Measurements from ENCODE around the gene TTLL3.

Gene TTLL3

DNA sequence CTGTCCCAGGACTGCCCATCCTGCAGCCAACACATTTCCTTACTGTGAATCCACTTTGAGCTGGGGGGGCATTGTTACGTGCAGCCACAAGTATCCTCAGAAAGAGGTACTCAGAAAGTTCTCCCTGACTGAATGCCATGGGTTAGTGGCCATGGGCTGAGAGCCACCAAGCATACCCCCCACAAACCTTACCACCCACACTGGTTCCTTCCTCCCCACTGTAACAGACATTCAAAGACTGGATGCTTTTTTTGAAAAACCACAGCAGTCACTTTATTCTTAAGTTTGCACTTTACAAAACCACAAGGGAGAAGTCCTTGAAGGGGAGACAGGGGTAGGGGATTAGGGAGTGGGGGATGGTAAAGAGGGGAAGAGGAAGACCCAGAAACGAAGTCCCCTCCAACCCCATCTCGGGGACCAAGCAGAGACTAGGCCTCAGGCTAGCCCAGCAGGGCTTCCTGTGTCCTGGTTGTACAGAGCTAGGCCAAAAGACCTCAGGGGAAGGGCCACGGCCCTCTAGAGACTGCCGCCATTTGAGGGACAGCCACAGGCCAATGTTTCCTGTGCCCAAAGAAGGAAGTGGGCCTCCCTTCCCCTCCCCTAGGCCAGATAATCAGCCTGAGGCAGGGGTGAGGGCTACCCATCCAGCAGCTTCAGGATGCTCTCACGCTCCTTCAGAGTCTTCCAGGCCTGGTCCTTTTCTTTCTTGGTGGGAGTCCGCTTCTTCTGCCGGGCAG is 30.2 kb upstream of the TTLL3 start:
- DNase-seq (ENCODE audit: low read depth, low spot score), result no peak
- no peak overlapping the region for H3K27ac ChIP-seq

DNA sequence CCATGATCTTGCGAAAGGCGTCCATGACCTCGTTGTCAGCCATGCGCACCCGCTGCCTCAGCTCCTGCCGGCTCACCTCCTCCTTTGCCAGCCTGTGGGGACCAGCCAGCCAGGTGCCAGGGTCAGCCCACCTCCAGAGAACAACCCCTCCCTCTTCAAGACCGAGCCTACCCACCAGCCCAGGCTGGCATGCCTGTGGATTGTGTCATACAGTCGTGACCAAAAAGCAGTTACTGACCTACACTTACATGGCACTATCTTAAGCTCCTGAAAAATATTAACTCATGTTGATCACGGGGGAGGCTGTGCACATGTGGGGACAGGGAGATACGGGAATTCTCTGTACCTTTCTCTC is 29.6 kb upstream of the TTLL3 start:
- DNase-seq (ENCODE audit: low read depth, low spot score), result no peak
- H3K27ac ChIP-seq, result no peak overlapping the region

DNA sequence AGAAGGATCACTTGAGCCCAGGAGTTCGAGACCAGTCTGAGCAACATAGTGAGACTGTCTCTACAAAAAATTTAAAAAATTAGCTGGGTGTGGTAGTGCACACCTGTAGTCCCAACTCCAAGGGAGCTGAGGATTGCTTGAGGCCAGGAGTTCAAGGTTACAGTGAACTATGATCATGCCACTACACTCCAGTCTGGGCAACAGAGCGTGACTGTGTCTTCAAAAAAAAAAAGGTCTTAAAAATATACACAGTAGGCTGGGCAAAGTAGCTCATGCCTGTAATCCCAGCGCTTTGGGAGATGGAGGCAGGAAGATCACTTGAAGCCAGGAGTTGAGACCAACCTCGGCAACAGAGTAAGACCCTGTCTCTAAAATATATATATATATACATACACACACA is 29.2 kb upstream of the TTLL3 start:
- H3K27ac ChIP-seq, result no peak overlapping the region
- DNase-seq (ENCODE audit: low read depth, low spot score), result no peak

DNA sequence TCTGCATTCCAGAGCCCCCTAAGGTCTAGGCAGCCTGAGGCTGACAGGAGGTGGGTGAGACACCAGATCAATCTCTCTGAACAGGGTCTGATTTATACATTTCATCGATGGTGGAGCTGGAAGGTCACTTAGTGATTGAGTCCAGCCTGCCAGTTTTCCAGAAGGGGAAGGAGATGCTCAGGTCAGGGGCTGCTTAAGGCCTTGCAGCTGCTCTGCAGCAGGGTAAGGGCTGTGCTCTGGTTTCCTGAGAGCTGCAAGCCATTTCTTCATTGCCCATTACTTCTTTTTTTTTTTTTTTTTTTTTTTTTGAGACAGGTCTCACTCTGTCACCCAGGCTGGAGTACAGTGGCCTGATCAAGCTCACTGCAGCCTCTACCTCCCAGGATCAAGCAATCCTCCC is 28.5 kb upstream of the TTLL3 start:
- DNase-seq (ENCODE audit: low read depth, low spot score), result no peak
- peak overlapping the region; percentile 60 for H3K27ac ChIP-seq

DNA sequence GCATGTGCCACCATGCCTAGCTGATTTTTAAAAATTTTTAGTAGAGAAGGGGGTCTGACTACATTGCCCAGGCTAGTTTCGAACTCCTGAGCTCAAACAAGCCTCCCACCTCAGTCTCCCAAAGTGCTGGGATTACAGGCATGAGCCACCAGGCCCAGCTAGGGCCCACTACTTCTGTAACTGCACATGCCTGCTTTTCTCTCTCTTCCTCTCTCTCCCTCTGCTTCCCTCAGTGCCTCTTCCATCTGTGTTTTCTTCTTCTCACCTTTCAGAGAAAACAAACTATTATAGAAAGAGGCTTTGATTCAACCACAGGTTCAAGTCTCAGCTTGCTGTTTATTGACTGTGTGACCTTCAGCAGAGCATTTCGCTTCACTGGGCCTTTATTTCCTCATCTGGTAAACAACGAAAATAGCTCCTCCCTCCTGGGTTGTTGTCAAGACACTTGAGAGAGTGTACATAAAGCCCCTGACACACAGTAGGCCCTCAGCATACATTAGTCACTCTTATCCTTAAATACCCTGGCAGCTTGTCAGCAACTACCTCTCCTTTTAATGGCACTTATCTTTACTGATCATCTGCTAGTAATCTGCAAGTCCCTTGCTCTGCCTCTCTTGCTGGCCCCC is 28.0 kb upstream of the TTLL3 start:
- H3K27ac ChIP-seq, result peak overlapping the region; percentile 60
- no peak for DNase-seq (ENCODE audit: low read depth, low spot score)

DNA sequence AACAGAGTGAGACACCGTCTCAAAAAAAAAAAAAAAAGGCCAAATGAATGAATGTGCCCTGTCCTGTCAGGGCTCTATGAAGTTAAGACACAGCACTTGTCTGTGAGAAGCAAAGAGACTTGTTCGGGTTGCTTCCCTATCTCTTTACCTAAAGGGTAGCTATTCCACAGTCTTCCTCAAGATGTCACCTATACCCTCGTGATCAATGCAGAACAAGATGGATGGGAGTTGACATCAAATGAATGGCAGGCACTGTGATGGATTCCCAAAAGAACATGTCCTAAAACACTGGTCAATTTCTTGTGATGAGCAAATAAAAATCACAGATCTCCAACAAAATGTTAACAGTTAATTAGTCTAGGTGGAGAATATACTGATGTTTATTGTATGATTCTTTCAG is 27.3 kb upstream of the TTLL3 start:
- peak overlapping the region; percentile 60 for H3K27ac ChIP-seq
- DNase-seq (ENCODE audit: low read depth, low spot score), result no peak

DNA sequence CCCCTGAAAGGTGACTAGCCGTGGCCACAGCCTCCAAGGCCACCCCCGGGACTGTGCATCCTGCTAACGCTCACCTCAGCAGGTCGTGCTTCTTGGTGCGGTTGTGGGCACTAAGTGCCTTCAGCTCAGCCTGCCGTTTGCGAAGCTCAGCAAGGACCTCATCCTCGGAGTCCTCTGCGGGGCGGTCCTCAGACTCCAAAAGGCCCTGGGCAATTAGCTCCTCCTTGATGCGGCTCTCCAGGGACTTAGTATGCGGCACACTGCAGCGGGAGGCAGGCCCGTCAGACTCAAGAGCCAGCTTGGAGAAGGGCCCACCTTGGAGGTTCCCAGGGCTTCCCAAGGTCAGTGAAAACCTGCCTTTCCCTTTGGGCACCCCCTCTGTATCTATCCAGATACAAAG is 26.1 kb upstream of the TTLL3 start:
- DNase-seq (ENCODE audit: low read depth, low spot score), result no peak
- peak overlapping the region; percentile 60 for H3K27ac ChIP-seq

DNA sequence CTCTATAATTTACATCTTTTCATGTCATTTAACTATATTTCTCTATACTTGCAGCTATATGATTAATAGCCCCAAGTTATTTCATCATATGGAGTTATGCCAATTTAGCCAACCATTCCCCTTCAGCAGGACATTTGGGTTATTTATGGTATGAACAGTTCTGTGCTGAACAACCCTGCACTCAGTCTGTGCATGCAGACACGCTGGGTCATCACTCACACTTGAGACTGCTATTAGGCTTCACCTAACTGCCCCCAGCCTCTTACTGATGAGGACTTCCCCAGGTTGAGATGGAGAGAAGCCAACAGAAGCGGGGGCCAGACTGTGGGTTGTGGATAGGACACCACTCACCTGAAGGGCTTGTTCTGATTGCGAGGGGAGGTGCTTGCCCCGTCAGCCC is 25.1 kb upstream of the TTLL3 start:
- no peak for DNase-seq (ENCODE audit: low read depth, low spot score)
- H3K27ac ChIP-seq, result peak overlapping the region; percentile 24

DNA sequence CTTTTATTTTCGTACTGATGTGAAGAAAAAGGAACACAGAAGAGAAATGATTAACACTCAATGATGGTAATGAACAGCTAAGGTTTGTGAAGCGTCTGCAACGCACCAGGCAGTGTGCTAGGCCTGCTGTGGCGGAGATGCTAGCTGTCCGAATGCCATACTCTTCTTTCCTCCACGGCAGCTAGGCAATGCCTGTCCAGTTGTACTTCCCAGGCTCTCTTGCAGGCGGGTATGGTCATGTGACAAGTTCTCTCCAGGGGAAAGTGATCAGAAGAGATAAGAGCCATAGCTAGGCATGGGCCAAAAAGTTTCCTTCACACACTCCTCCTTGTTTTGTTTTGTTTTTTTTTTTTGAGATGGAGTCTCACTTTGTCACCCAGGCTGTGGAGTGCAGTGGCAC is 24.5 kb upstream of the TTLL3 start:
- no peak for DNase-seq (ENCODE audit: low read depth, low spot score)
- peak overlapping the region; percentile 24 for H3K27ac ChIP-seq

DNA sequence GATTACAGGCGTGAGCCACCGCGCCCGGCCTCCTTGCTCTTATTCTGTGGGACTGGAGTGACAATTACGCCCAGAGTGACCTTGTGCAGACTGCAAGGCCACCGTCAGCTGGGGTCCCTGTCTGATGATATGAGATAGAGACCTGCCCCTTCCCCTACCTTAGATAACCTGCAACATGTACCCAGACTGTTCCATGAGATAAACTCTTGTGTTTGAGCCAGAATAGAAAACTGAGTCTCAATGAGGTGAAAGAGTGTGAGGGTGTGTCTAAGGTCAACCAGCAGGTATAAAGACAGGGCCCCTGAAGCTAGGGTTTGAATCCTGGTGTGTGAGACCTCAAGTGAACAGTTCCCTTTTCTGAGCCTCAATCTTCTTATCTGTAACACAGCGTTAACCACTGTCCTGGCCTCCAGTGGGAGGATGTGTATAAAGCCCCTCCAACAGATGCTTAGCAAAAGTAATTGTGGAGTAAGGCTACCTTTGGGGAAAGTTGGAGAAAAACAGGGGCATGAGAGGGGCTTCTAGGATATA is 23.8 kb upstream of the TTLL3 start:
- H3K27ac ChIP-seq, result no peak overlapping the region
- no peak for DNase-seq (ENCODE audit: low read depth, low spot score)

DNA sequence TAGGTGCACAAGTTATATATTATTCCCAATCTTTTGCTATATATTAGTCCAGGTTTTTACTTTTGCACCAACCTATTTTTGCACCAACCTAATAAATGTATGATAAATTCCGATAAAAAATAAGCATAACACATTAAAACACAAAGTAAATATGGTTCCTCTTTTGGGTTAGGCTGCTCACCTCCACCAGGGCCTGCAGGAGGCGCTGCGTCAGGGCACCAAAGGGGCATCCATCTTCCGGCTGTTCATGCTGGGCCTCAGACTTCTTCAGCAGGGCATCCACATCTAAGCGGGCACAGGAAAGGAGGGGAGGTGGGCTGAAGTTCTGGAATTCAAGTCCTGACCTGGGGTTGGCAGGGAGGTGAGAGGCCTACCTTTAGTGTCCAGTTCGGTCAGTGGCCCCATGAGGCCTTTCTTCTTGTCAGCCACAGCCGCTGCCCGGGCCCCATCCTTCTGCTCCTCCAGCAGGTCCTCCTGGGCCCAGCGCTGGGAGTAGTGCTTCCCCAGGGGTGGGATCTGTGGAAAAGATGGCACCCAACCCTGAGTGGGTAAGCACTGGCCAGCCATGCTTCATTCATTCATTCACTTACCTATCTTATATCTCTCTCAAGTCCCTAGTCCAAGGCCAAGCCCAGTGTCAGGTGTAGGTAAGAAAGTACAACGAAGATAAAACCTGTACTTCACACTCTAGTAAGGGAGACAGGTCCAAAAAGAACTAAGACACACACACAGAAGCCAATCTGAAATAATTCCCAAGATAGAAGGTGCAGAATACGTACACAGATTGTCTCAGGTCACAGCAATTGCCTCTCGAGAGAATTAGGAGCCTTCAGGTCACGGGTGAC is 23.0 kb upstream of the TTLL3 start:
- H3K27ac ChIP-seq, result no peak overlapping the region
- DNase-seq (ENCODE audit: low read depth, low spot score), result no peak

DNA sequence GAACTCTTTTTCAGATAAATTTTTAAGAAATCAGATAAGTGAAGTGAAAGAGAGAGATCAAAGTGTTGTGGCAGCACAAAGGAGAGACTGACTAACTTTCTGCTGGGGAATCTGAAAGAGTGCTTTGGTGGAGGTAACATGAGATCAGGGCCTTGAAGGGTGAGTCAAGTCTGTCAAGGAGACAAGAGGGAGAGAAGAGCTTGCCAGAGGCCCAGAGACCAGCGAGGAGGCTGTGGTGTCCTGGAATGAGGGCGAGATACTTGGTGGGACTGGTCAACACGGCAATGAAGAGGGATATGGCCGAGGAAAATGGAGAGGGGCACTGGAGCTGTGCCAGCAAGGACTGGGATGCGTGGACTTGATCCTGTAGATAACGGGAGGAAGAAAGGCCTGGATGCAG is 22.3 kb upstream of the TTLL3 start:
- no peak for DNase-seq (ENCODE audit: low read depth, low spot score)
- no peak overlapping the region for H3K27ac ChIP-seq

DNA sequence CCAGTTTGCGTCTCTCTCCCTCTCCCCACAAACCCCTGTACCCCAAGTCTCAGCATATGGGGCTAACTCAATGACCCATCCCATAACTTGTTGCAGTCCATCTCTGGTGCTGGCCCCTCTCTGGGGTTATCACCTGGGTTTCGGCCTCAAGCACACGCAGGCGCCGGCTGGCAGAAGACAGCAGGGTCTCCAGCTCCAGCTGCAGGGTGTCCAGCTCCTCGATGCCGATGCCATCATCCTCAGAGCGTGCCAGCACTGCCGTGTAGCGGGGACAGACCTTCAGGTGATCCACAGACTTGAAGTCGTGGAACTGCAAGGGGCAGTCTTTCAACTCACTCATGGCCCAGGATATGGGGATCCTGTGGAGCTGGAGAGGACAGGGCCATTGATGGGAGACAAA is 18.9 kb upstream of the TTLL3 start:
- H3K27ac ChIP-seq, result peak overlapping the region; percentile 86
- DNase-seq (ENCODE audit: low read depth, low spot score), result no peak

DNA sequence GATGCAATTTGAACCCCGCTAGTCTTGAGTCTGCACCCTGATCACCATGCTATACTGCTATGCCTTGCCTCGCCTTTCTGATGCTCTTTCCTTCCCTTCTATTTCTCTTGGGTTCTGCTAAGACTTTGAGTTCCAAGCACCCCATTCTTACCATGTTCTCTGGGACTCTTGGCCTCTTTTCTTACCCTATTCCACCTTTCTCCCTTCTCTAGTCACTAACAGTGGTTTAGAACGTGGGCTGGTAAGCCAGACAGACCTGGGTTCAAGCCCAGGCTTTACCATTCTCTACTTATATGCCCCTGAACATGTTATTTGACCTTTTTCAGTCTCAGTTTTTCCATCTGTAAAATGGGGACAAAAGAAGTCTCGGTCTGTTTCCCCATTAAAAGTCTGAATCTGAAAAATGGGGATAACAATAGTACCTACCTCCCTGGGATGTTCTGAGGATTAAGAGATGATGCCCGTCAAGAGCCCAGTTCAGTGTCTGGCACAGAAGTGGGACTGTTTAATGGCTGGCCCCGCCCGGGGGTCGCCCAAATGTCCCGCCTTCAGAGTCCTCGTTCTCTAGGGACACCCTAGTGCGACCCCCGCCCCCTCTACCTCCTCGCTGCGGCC is 18.2 kb upstream of the TTLL3 start:
- no peak for DNase-seq (ENCODE audit: low read depth, low spot score)
- H3K27ac ChIP-seq, result peak overlapping the region; percentile 86

DNA sequence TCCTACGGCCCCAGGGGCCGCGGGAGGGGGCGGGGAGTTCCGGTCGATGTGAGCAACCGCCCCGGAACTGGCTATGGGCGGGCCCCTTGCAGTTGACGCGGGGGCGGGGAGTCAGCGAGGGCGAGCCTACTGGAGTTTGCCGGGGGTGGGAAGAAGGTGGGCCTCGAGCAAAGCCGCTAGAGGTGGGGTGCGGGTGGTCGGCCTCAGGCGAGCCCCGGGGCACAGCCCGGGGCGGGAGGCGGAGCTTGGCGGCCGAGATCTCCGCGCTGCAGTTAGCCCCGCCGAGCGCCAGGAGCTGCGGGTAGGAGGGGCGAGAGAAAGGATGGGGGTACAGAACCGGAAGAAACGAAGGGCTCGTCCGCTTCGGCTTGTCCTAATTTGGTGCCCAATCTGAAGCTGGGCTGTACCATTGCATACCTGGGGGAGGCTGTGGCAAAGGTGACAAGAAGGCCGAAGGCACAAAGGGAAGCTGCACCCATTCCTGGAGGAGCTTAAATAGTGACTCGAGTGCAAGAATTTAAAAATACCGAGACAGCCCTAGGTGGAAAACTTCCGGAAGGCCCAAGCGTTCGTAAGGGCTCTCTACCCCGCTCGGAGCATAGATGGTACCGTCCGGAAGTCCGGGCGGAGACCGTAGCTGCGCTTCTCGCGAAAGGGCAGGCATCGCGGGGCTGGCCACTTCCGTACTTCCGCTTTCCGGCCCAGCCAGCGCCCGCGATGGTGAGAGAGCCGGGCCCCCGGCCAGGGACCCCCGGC is 17.5 kb upstream of the TTLL3 start, which contains the start of the genes ARPC4 and TADA3:
ARPC4 (plus strand) TSS at position 678 of the 756 bp plus-strand sequence; CDS start at position 718, 40 bp downstream.
TADA3 (minus strand) TSS at position 69 of the 756 bp plus-strand sequence. CDS start 1,007 bp downstream, outside the sequence.
- peak; percentile 76 for DNase-seq (ENCODE audit: low read depth, low spot score)
- peak within 1 kb of the TSS; percentile 86 for H3K27ac ChIP-seq

DNA sequence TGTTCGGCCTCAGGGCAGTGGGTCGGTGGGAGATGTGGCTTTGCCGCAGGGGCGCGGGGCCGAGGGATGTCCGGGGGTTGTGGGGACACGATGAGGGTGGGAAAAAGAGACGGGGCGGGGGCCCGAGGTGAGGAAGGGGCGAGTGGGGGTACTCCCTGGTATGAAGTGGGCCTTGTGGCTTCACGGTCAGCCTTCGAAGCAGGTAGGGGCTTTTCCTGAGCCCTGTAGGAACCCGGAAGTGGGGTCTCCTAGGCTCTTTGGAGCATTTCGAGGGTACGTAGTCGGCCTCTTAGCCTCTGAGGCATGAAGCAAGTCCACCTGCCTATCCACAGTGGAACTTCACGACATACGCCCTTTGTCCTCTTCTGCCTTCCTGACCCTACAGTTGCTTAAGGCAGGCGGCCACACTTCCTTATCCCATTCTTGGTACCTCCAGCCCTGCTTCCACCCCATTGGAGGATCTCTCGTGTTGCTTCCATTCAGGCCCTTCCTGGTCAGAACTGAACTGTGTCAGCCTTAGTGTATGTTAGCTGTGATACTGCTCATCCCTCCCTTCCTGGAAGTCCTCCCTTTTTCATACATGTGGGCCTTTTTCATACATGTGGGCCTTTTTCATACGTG is 16.8 kb upstream of the TTLL3 start:
- peak overlapping the region; percentile 86 for H3K27ac ChIP-seq
- no peak for DNase-seq (ENCODE audit: low read depth, low spot score)

DNA sequence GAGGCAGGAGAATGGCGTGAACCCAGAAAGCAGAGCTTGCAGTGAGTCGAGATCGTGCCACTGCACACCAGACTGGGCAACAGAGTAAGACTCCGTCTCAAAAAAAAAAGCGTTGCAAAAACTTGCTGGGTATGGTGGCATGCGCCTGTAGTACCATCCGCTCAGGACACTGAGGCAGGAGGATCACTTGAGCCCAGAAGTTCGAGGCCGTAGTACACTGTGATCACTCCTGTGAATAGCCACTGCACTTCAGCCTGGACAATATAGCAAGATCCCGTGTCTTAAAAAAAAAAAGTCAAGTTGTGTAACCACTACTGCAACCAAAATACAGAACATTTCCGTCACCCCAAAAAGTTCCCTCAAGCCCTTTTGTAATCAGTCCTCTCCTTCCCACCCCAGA is 15.7 kb upstream of the TTLL3 start:
- no peak for DNase-seq (ENCODE audit: low read depth, low spot score)
- no peak overlapping the region for H3K27ac ChIP-seq

DNA sequence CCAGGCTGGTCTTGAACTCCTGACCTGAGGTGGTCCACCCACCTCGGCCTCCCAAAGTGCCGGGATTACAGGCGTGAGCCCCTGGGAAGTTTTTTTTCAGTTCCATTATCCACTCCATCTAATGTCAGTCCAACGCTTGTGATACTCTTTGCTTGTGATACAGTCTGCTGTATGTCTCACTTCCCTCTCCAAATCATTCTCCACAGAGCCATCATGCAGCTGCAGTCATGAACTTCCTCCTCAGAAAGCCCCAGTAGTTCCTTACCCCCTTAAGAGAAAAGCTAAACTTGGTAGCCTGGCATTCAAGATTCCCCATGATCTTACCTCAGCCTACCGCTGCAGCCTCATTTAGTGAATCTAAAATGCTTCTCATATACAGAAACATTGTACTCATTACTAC is 14.9 kb upstream of the TTLL3 start:
- DNase-seq (ENCODE audit: low read depth, low spot score), result no peak
- no peak overlapping the region for H3K27ac ChIP-seq

DNA sequence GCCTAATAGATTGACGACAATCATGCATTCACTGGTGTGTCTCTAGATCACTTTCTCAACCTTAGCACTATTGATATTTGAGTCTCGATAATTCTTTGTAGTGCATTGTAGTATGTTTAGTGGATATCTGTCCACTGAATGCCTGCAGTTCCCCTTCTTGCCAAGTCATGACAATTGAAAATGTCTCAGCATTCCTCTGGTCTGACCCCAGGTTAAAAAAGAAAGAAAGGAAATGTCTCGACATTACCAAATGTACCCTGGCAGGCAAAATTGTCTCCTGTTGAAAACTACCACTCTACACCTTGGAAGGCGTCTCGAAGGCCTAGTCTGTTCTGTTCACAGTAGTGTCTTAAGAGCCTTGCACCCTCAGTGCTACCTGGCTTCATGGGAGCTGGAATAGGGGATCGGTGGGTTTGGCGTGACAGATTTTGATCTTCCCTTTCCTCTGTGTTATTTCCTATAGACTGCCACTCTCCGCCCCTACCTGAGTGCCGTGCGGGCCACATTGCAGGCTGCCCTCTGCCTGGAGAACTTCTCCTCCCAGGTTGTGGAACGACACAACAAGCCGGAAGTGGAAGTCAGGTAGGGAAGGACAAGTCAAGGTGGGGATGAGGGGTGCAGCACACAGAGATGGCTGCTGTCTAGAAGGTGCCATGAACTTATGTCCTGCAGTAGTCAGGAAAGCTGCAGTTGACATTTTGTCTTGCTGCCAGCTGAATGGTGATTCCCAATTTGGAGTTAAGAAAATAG is 12.7 kb upstream of the TTLL3 start:
- no peak overlapping the region for H3K27ac ChIP-seq

More for the DNA sequence above, 12.7 kb upstream of the TTLL3 start:
- no peak for DNase-seq (ENCODE audit: low read depth, low spot score)
